ENCODE measurements around the gene CACNA1H. TPM values are rescaled to one million over a fixed set of nuclear protein-coding genes. Genes with fewer than 3 reads are reported as not detected.
"Not testable (repeated sequence)": the region's sequence is repeated elsewhere in the genome, so short reads cannot be mapped to it uniquely, and the experiment has no call there.

Gene CACNA1H
- total and polyA plus RNA-seq, 12 donors, result 1.7 to 8.7 (median 2.5) TPM

- intact Hi-C loops (cut with DNase I); DNase-seq; H3K9me3 ChIP-seq; H3K36me3 ChIP-seq; H3K4me1 ChIP-seq; ATAC-seq; H3K4me3 ChIP-seq; H3K27ac ChIP-seq: not testable (repeated sequence)
- peaks cover 6 to 36% (median 25%) of the 10 kb centered on the region in 7 donors for H3K27me3 ChIP-seq
- WGBS, 2 donors, result 92 to 95% methylated on average over 2 to 3 of the region's 3 CpGs
These were observed 101.9 kb downstream of the CACNA1H start for GRCh38 chr16:1254821-1255220.

GRCh38 chr16:1255276-1256122, 102.6 kb downstream of the CACNA1H start, which contains the start of gene TPSD1:
Gene TPSD1 (plus strand): TSS chr16:1256069. CDS start chr16:1256281, 212 bp downstream.
- H3K4me1 ChIP-seq; ATAC-seq; H3K27ac ChIP-seq; H3K36me3 ChIP-seq; H3K9me3 ChIP-seq; DNase-seq; H3K4me3 ChIP-seq; intact Hi-C loops (cut with DNase I): not testable (repeated sequence)
- 70 to 76% methylated on average over 23 to 26 of the region's 26 CpGs for WGBS, 2 donors
- H3K27me3 ChIP-seq, result peaks cover 12 to 43% (median 32%) of the 10 kb centered on the region in 7 donors

DNA sequence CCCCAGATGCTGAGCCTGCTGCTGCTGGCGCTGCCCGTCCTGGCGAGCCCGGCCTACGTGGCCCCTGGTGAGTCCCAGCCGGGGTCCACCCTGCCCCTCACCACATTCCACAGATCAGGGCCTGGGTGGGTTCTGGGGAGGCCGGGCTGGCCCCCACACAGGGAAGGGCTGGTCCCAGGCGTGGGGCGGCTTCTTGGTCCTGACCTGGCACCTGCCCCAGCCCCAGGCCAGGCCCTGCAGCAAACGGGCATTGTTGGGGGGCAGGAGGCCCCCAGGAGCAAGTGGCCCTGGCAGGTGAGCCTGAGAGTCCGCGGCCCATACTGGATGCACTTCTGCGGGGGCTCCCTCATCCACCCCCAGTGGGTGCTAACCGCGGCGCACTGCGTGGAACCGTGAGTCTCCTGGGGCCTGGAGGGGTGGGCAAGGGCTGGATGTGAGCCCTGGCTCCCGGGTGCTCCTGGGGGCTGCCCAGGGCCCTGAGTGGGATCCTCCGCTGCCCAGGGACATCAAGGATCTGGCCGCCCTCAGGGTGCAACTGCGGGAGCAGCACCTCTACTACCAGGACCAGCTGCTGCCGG, 103.5 kb downstream of the CACNA1H start:
- 80 to 86% methylated on average over 22 to 23 of the region's 23 CpGs for whole genome bisulfite sequencing, 2 donors
- H3K27ac ChIP-seq; intact Hi-C loops (cut with DNase I); H3K4me3 ChIP-seq; H3K4me1 ChIP-seq; H3K36me3 ChIP-seq; H3K9me3 ChIP-seq; DNase-seq: not testable (repeated sequence)
- ATAC-seq, result peak in 1 of 8 donors; percentile 10
- peaks cover 15 to 50% (median 39%) of the 10 kb centered on the region in 7 donors for H3K27me3 ChIP-seq

GRCh38 chr16:1256874-1257322, 104.0 kb downstream of the CACNA1H start:
- peaks cover 16 to 55% (median 44%) of the 10 kb centered on the region in 7 donors for H3K27me3 ChIP-seq
- TF ChIP-seq, protein P1, sequence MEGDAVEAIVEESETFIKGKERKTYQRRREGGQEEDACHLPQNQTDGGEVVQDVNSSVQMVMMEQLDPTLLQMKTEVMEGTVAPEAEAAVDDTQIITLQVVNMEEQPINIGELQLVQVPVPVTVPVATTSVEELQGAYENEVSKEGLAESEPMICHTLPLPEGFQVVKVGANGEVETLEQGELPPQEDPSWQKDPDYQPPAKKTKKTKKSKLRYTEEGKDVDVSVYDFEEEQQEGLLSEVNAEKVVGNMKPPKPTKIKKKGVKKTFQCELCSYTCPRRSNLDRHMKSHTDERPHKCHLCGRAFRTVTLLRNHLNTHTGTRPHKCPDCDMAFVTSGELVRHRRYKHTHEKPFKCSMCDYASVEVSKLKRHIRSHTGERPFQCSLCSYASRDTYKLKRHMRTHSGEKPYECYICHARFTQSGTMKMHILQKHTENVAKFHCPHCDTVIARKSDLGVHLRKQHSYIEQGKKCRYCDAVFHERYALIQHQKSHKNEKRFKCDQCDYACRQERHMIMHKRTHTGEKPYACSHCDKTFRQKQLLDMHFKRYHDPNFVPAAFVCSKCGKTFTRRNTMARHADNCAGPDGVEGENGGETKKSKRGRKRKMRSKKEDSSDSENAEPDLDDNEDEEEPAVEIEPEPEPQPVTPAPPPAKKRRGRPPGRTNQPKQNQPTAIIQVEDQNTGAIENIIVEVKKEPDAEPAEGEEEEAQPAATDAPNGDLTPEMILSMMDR (IDR thresholded peaks at IDR 0.05), result no peak
- H3K4me1 ChIP-seq, result no peaks in the 10 kb centered on the region
- no peak for DNase-seq
- H3K27ac ChIP-seq, result no peak overlapping the region
- ATAC-seq, result no peak
- H3K9me3 ChIP-seq, result no peaks in the 10 kb centered on the region
- no peaks in the 10 kb centered on the region for H3K36me3 ChIP-seq
- intact Hi-C loops (cut with DNase I), result no loop called here
- WGBS, 2 donors, result 78 to 85% methylated on average over 22 of the region's 22 CpGs
- no peak overlapping the region for H3K4me3 ChIP-seq

- WGBS, 2 donors, result 77 to 83% methylated on average over 34 of the region's 34 CpGs
- DNase-seq (no peak), ATAC-seq (no peak)
- H3K27ac ChIP-seq, result no peak overlapping the region
- no peaks in the 10 kb centered on the region for H3K36me3 ChIP-seq
- no peak overlapping the region for H3K4me3 ChIP-seq
- intact Hi-C loops (cut with DNase I), result no loop called here
- H3K27me3 ChIP-seq, result peaks cover 16 to 63% (median 52%) of the 10 kb centered on the region in 7 donors
- TF ChIP-seq, protein P1 (IDR thresholded peaks at IDR 0.05), result no peak
- no peaks in the 10 kb centered on the region for H3K9me3 ChIP-seq
- no peaks in the 10 kb centered on the region for H3K4me1 ChIP-seq
These were observed 104.8 kb downstream of the CACNA1H start for GRCh38 chr16:1257561-1258224.
